IMR-90 (cell line): Measurements from ENCODE around the gene FAM163B. TPM values are rescaled to one million over a fixed set of nuclear protein-coding genes. Genes with fewer than 3 reads are reported as not detected.

ENCODE experiments used
- ATAC-seq: fragments of 200-7000 bp; cut with Tn5 transposase; 2 replicates; pipeline ENCODE4 v1.9.1; 2020; ENCODE audit warnings: low read depth, mild to moderate bottlenecking, moderate library complexity
- BruUV-seq: library from RNA; stranded (reverse); fragments of 400-500 nt; replicated peaks from 2 replicates; lab custom pipeline; 2021; lab: Mats Ljungman, UMichigan
- CTCF ChIA-PET: fragments of 300-600 bp; formaldehyde crosslinking; extraction: SDS; loops from one replicate; lab custom pipeline; 2021; ENCODE audit warnings: antibody characterized with exemption; lab: Yijun Ruan, JAX
- POLR2A ChIA-PET: fragments of 300-600 bp; sonication (Branson Sonifier 250); formaldehyde crosslinking; loops from one replicate; lab custom pipeline; 2022; ENCODE audit warnings: antibody characterized with exemption; ENCODE audit not compliant: unreplicated experiment; lab: Charles Lee
- DNase-seq: peaks from one replicate; pipeline ENCODE4 v3.0.0; 2013
- H2AFZ ChIP-seq: replicated peaks from 2 replicates; pipeline ENCODE3; 2013; ENCODE audit warnings: low read length, mild to moderate bottlenecking; ENCODE audit not compliant: poor library complexity
- H2AK5ac ChIP-seq: 2 replicates; pipeline ENCODE4 v1.6.1; 2013; ENCODE audit warnings: low read depth, low read length, inconsistent platforms
- H2AK9ac ChIP-seq: replicated peaks from 2 replicates; pipeline ENCODE3; 2013; ENCODE audit warnings: mild to moderate bottlenecking, low read depth, low read length, moderate library complexity; ENCODE audit not compliant: poor library complexity
- H2BK120ac ChIP-seq: 2 replicates; pipeline ENCODE4 v1.6.1; 2013; ENCODE audit warnings: low read depth, low read length, inconsistent platforms
- H2BK15ac ChIP-seq: 3 replicates; pipeline ENCODE4 v1.6.1; 2013; ENCODE audit warnings: low read depth, low read length, inconsistent platforms
- H2BK20ac ChIP-seq: 2 replicates; pipeline ENCODE4 v1.6.1; 2013; ENCODE audit warnings: low read depth, mild to moderate bottlenecking, inconsistent platforms, low read length, moderate library complexity
- H2BK5ac ChIP-seq: 2 replicates; pipeline ENCODE4 v1.6.1; 2013; ENCODE audit warnings: mild to moderate bottlenecking, low read depth, low read length, inconsistent platforms; ENCODE audit not compliant: poor library complexity, severe bottlenecking
- H3K14ac ChIP-seq: replicated peaks from 2 replicates; pipeline ENCODE4 v1.6.1; 2013; ENCODE audit warnings: low read depth, low read length, inconsistent platforms
- H3K18ac ChIP-seq: 2 replicates; pipeline ENCODE4 v1.6.1; 2013; ENCODE audit warnings: low read depth, low read length, control low read depth
- H3K23ac ChIP-seq: 2 replicates; pipeline ENCODE4 v1.6.1; 2013; ENCODE audit warnings: low read depth, low read length, inconsistent platforms
- H3K27ac ChIP-seq: 2 replicates; pipeline ENCODE4 v1.5.1; 2013; ENCODE audit warnings: mild to moderate bottlenecking, control low read depth, low read length; ENCODE audit not compliant: insufficient read depth
- H3K27me3 ChIP-seq: 2 replicates; pipeline ENCODE4 v1.6.1; 2013; ENCODE audit warnings: low read length; ENCODE audit not compliant: control insufficient read depth, insufficient read depth
- H3K36me3 ChIP-seq: 2 replicates; pipeline ENCODE4 v1.6.1; 2013; ENCODE audit warnings: low read length, mixed read lengths; ENCODE audit not compliant: control insufficient read depth, insufficient read depth
- H3K4ac ChIP-seq: 2 replicates; pipeline ENCODE4 v1.6.1; 2013; ENCODE audit warnings: low read depth, low read length, inconsistent platforms
- H3K4me1 ChIP-seq: 2 replicates; pipeline ENCODE4 v1.6.1; 2013; ENCODE audit warnings: low read length, mixed read lengths; ENCODE audit not compliant: control insufficient read depth, insufficient read depth
- H3K4me2 ChIP-seq: 2 replicates; pipeline ENCODE4 v1.6.1; 2013; ENCODE audit warnings: low read depth, mild to moderate bottlenecking, control low read depth, low read length, moderate library complexity
- H3K4me3 ChIP-seq: 2 replicates; pipeline ENCODE4 v1.5.1; 2013; ENCODE audit warnings: low read depth, mild to moderate bottlenecking, control low read depth, low read length, moderate library complexity; ENCODE audit not compliant: insufficient read depth
- H3K56ac ChIP-seq: 2 replicates; pipeline ENCODE4 v1.6.1; 2013; ENCODE audit warnings: low read length, inconsistent platforms; ENCODE audit not compliant: insufficient read depth; ENCODE audit errors: extremely low read depth
- H3K79me1 ChIP-seq, 2 experiments: 2 replicates each; pipeline ENCODE4 v1.6.1; 2013; ENCODE audit warnings: low read length in 2 of 2, inconsistent platforms in 1 of 2, low read depth in 1 of 2
- H3K9ac ChIP-seq: 2 replicates; pipeline ENCODE4 v1.6.1; 2013; ENCODE audit warnings: low read depth, low read length, control low read depth
- H3K9me1 ChIP-seq: 2 replicates; pipeline ENCODE4 v1.6.1; 2013; ENCODE audit warnings: low read length, inconsistent platforms; ENCODE audit not compliant: insufficient read depth
- H3K9me3 ChIP-seq: 2 replicates; pipeline ENCODE4 v1.6.1; 2013; ENCODE audit warnings: low read length; ENCODE audit not compliant: control insufficient read depth, insufficient read depth
- H4K20me1 ChIP-seq: 2 replicates; pipeline ENCODE4 v1.6.1; 2013; ENCODE audit warnings: low read length, inconsistent platforms; ENCODE audit not compliant: insufficient read depth
- H4K5ac ChIP-seq: 2 replicates; pipeline ENCODE4 v1.6.1; 2013; ENCODE audit warnings: mild to moderate bottlenecking, low read depth, low read length, control low read depth
- H4K8ac ChIP-seq, 2 experiments: 2 replicates each; pipeline ENCODE4 v1.6.1; 2013; ENCODE audit warnings: low read depth in 2 of 2, low read length in 2 of 2, control low read depth in 1 of 2, inconsistent platforms in 1 of 2
- H4K91ac ChIP-seq: 2 replicates; pipeline ENCODE4 v1.6.1; 2013; ENCODE audit warnings: low read depth, low read length, inconsistent platforms; ENCODE audit not compliant: insufficient read depth
- BHLHE40 ChIP-seq: fragments of 150-350 bp; IDR thresholded peaks from 2 replicates; pipeline ENCODE4 v1.6.1; 2016; ENCODE audit warnings: mild to moderate bottlenecking, low read depth, low read length
- CEBPB ChIP-seq: IDR thresholded peaks from 2 replicates; pipeline ENCODE4 v1.6.1; 2012; ENCODE audit warnings: low read depth, low read length, improper control_type of control experiment
- CHD1 ChIP-seq: IDR thresholded peaks from 2 replicates; pipeline ENCODE4 v1.6.1; 2012; ENCODE audit warnings: low read depth, low read length, improper control_type of control experiment
- FOS ChIP-seq: fragments of 150-350 bp; IDR thresholded peaks from 2 replicates; pipeline ENCODE4 v1.6.1; 2016; ENCODE audit warnings: low read depth, low read length
- MAZ ChIP-seq: IDR thresholded peaks from 2 replicates; pipeline ENCODE4 v1.6.1; 2012; ENCODE audit warnings: low read depth, mild to moderate bottlenecking, low read length, improper control_type of control experiment, moderate library complexity, borderline replicate concordance
- MXI1 ChIP-seq: IDR thresholded peaks from 2 replicates; pipeline ENCODE4 v1.6.1; 2012; ENCODE audit warnings: low read depth, mild to moderate bottlenecking, low read length, moderate library complexity, borderline replicate concordance
- NFE2L2 ChIP-seq: fragments of 150-350 bp; IDR thresholded peaks from 2 replicates; pipeline ENCODE4 v1.6.1; 2016; ENCODE audit warnings: low read depth, mild to moderate bottlenecking, low read length
- POLR2A ChIP-seq: IDR thresholded peaks from 2 replicates; pipeline ENCODE4 v1.6.1; 2012; ENCODE audit warnings: mild to moderate bottlenecking, low read depth, low read length
- USF2 ChIP-seq: fragments of 150-350 bp; IDR thresholded peaks from 2 replicates; pipeline ENCODE4 v1.6.1; 2017; ENCODE audit warnings: mild to moderate bottlenecking, antibody characterized with exemption, low read length, low read depth
- WGBS, 2 experiments: methylation state at CpG; one replicate each; pipeline versions ENCODE4 v1.1.5 to v1.1.7; 2013; ENCODE audit warnings: missing lambda C conversion rate in 2 of 2; ENCODE audit not compliant: insufficient read length in 1 of 2; ENCODE audit errors: extremely low coverage in 2 of 2; 5-methylcytosine and 5-hydroxymethylcytosine counted together
- dilution Hi-C: fragments of 300-500 bp; cut with HindIII; formaldehyde crosslinking; loops from one replicate; pipeline ENCODE4 v1.14.3; 2018; ENCODE audit warnings: low sequenced_read_pairs; ENCODE audit not compliant: unreplicated experiment
- in situ Hi-C: fragments of 300-500 bp; cut with MboI; formaldehyde crosslinking; loops from 3 replicates; pipeline ENCODE4 v1.14.3; 2019; ENCODE audit warnings: low sequenced_read_pairs, inconsistent platforms, mixed read lengths
- intact Hi-C: fragments of 100-400 bp; cut with micrococcal nuclease; formaldehyde crosslinking; loops from 2 replicates; pipeline ENCODE4 v1.10.0; 2022
- polyA plus RNA-seq, 3 experiments: library from polyadenylated mRNA; depleted of rRNA; stranded (reverse); fragments of >200 nt; gene quantifications; 2 replicates each; pipeline ENCODE4 v1.2.3, GENCODE V29; 2012; ENCODE audit warnings: low replicate concordance in 1 of 3
- total RNA-seq: library from RNA; depleted of rRNA; stranded (reverse); fragments of >200 nt; gene quantifications from 2 replicates; pipeline ENCODE4 v1.2.3, GENCODE V29; 2012

Gene FAM163B
- total and polyA plus RNA-seq, 2 of the 4 experiments (the other 2 are of a cell fraction), result not detected

- H2AK9ac ChIP-seq, result no peak overlapping the region
- 0 out of 2 replicates have a peak, but pooled peaks cover 1% of the 10 kb centered on the region for H3K4me1 ChIP-seq
- no peak overlapping the region for H3K23ac ChIP-seq
- no peak overlapping the region for H3K4ac ChIP-seq
- no peak overlapping the region for H4K91ac ChIP-seq
- no peak overlapping the region for H3K4me3 ChIP-seq
- ChIA-PET CTCF (no interaction called here), POLR2A (no interaction called here)
- H4K20me1 ChIP-seq, result no peaks in the 10 kb centered on the region
- H2AFZ ChIP-seq, result no peak overlapping the region
- H2BK15ac ChIP-seq, result no peak overlapping the region
- no peak overlapping the region for H3K4me2 ChIP-seq
- H3K9me1 ChIP-seq, result no peaks in the 10 kb centered on the region
- H3K79me1 ChIP-seq, result no peaks in the 10 kb centered on the region
- H3K14ac ChIP-seq, result no peak overlapping the region
- H2BK120ac ChIP-seq, result no peak overlapping the region
- in situ Hi-C loops (no loop called here), intact Hi-C loops (no loop called here), dilution Hi-C loops (no loop called here)
- H3K9me3 ChIP-seq, result no peaks in the 10 kb centered on the region
- H3K36me3 ChIP-seq, result no peaks in the 10 kb centered on the region
- H4K8ac ChIP-seq, result no peak overlapping the region
- TF ChIP-seq NFE2L2, result no peak
- no peak for TF ChIP-seq USF2
- no peak for TF ChIP-seq MXI1
- no peak for TF ChIP-seq POLR2A
- TF ChIP-seq FOS, result no peak
- TF ChIP-seq CEBPB, result no peak
- TF ChIP-seq CHD1, result no peak
- no peak for TF ChIP-seq BHLHE40
- TF ChIP-seq MAZ, result no peak
- no peak overlapping the region for H2BK5ac ChIP-seq
- no peak overlapping the region for H3K27ac ChIP-seq
- peaks cover 40% of the 10 kb centered on the region for H3K27me3 ChIP-seq
- no peak for DNase-seq
- no peak overlapping the region for H4K5ac ChIP-seq
- no peak overlapping the region for H2AK5ac ChIP-seq
- no peak overlapping the region for H3K18ac ChIP-seq
- H3K56ac ChIP-seq, result no peak overlapping the region
- no peak for ATAC-seq
- WGBS, 2 experiments, result 72% methylated on average over 9 of the region's 14 CpGs; no CpG with 5 or more reads in 1 of the 2 experiments
- BruUV-seq, result no TSS peak
- no peak overlapping the region for H3K9ac ChIP-seq
- H2BK20ac ChIP-seq, result no peak overlapping the region
Measured at GRCh38 chr9:133655701-133656100, 46.5 kb upstream of the FAM163B start.
